K562 (cell line): ENCODE results near the gene KLHDC10. TPM values are rescaled to one million over a fixed set of nuclear protein-coding genes. Genes with fewer than 3 reads are reported as not detected.

Source experiments
- ATF6 ChIP-seq: sonication (generic); formaldehyde crosslinking; IDR thresholded peaks from 2 replicates; pipeline ENCODE4 v1.4.0; 2020; ENCODE audit warnings: mild to moderate bottlenecking, missing genetic modification reagents
- BCLAF1 ChIP-seq, 2 experiments: fragments of 450-650 bp in 1 of 2; IDR thresholded peaks; 2 replicates each; pipeline ENCODE4 v1.6.1; 2011 to 2017; ENCODE audit warnings: low read depth in 2 of 2, antibody characterized with exemption in 1 of 2, borderline replicate concordance in 1 of 2, low read length in 1 of 2, mild to moderate bottlenecking in 1 of 2, mixed read lengths in 1 of 2; ENCODE audit not compliant: control insufficient read depth in 1 of 2
- CHAMP1 ChIP-seq: fragments of 450-650 bp; IDR thresholded peaks from 2 replicates; pipeline ENCODE4 v1.6.1; 2016; ENCODE audit warnings: mild to moderate bottlenecking
- DIDO1 ChIP-seq: fragments of 450-650 bp; IDR thresholded peaks from 2 replicates; pipeline ENCODE4 v1.6.1; 2016; ENCODE audit warnings: low read depth, missing biosample characterization, missing genetic modification characterization
- ETV5 ChIP-seq: sonication (generic); formaldehyde crosslinking; IDR thresholded peaks from 2 replicates; pipeline ENCODE4 v1.4.0; 2020; ENCODE audit warnings: low read depth, mild to moderate bottlenecking, missing genetic modification reagents
- HCFC1 ChIP-seq: IDR thresholded peaks from 2 replicates; pipeline ENCODE4 v1.6.1; 2012; ENCODE audit warnings: low read depth, low read length, improper control_type of control experiment
- HNRNPK ChIP-seq: fragments of 200-400 bp; formaldehyde crosslinking; IDR thresholded peaks from one replicate; pipeline ENCODE4 v1.6.1; 2018; ENCODE audit warnings: mild to moderate bottlenecking, low read depth, low read length; ENCODE audit not compliant: poor library complexity, severe bottlenecking
- ILK ChIP-seq: fragments of 450-650 bp; IDR thresholded peaks from 2 replicates; pipeline ENCODE4 v1.6.1; 2016; ENCODE audit warnings: missing genetic modification characterization, low read depth, mild to moderate bottlenecking, missing compliant biosample characterization, moderate library complexity, borderline replicate concordance
- MEIS2 ChIP-seq: fragments of 450-650 bp; IDR thresholded peaks from 2 replicates; pipeline ENCODE4 v1.6.1; 2014; ENCODE audit warnings: mild to moderate bottlenecking; ENCODE audit not compliant: partially characterized antibody
- NFIC ChIP-seq: fragments of 450-650 bp; IDR thresholded peaks from 2 replicates; pipeline ENCODE4 v1.6.1; 2017; ENCODE audit warnings: mild to moderate bottlenecking, inconsistent platforms
- NFRKB ChIP-seq: fragments of 450-650 bp; IDR thresholded peaks from 2 replicates; pipeline ENCODE4 v1.6.1; 2016; ENCODE audit warnings: low read depth
- POLR3A ChIP-seq: IDR thresholded peaks from 2 replicates; pipeline ENCODE4 v1.6.1; 2011; ENCODE audit warnings: borderline replicate concordance, mild to moderate bottlenecking, moderate library complexity; ENCODE audit not compliant: insufficient read length, insufficient read depth; ENCODE audit errors: extremely low read depth
- SIX5 ChIP-seq, 2 experiments: IDR thresholded peaks; 2 replicates each; pipeline ENCODE4 v1.6.1; 2011; ENCODE audit warnings: low read length in 2 of 2, borderline replicate concordance in 1 of 2, low read depth in 1 of 2, mild to moderate bottlenecking in 1 of 2, moderate library complexity in 1 of 2; ENCODE audit not compliant: insufficient read depth in 1 of 2
- THRAP3 ChIP-seq: fragments of 450-650 bp; IDR thresholded peaks from 2 replicates; pipeline ENCODE4 v1.6.1; 2016; ENCODE audit warnings: mild to moderate bottlenecking, inconsistent platforms, borderline replicate concordance
- ZC3H8 ChIP-seq: fragments of 450-650 bp; IDR thresholded peaks from 2 replicates; pipeline ENCODE4 v1.6.1; 2017
- ZNF133 ChIP-seq: fragments of 250-450 bp; sonication (Bioruptor Pico); IDR thresholded peaks from 2 replicates; pipeline ENCODE4 v1.4.0; 2020; ENCODE audit warnings: mild to moderate bottlenecking
- ZNF76 ChIP-seq: fragments of 250-450 bp; sonication (Bioruptor Pico); IDR thresholded peaks from 2 replicates; pipeline ENCODE4 v1.4.0; 2020; ENCODE audit warnings: mild to moderate bottlenecking, moderate library complexity, borderline replicate concordance
- ZNF766 ChIP-seq: fragments of 200-800 bp; sonication (Bioruptor generic); conservative IDR thresholded peaks from 2 replicates; pipeline ENCODE4 v1.6.1; 2016; ENCODE audit warnings: missing genetic modification characterization, missing compliant biosample characterization
- ZNF79 ChIP-seq: fragments of 250-450 bp; sonication (Bioruptor Pico); IDR thresholded peaks from 2 replicates; pipeline ENCODE4 v1.4.0; 2020; ENCODE audit warnings: low read depth, mild to moderate bottlenecking, moderate library complexity
- polyA plus RNA-seq, 8 experiments: library from polyadenylated mRNA; depleted of rRNA in 4 of 8; stranded (reverse) in 5 of 8; unstranded in 3 of 8; fragments of >200 nt; fragmentation: Nextera tagmentation in 2 of 8; fragmentation: Illumina TruSeq in 1 of 8; extraction: Ambion mirVana in 2 of 8; extraction: Trizol in 1 of 8; gene quantifications; 2 replicates each; pipeline versions ENCODE4 v1.2.1 to v1.2.3, GENCODE V29; 2011 to 2014; ENCODE audit warnings: inconsistent platforms in 1 of 8, missing spikeins in 1 of 8
- total RNA-seq, 7 experiments: library from RNA; depleted of rRNA in 6 of 7; stranded (reverse); fragments of >200 nt in 6 of 7; fragmentation: Illumina TruSeq in 2 of 7; extraction: Trizol in 2 of 7; gene quantifications; 2 replicates each; pipeline versions ENCODE4 v1.2.1 to v1.2.3, GENCODE V29; 2011 to 2021; ENCODE audit warnings: low replicate concordance in 1 of 7

KLHDC10 gene
- total and polyA plus RNA-seq, 9 of the 15 experiments (the other 6 are each of a cell fraction or from before 2014, with no cell fraction given) = 9.8 to 80.5 (median 31.4) TPM

GRCh38 chr7:130069978-130070860 is at the start of gene KLHDC10 (continued):
- TF ChIP-seq ATF6 (CRISPR knock-in tag) (no peak; the same call in 1 of the 2 replicates), ILK (no peak), ZNF79 (CRISPR knock-in tag) (no peak), ZNF133 (CRISPR knock-in tag) (no peak), SIX5 (IDR thresholded peaks at IDR 0.05; ENCODE audit: borderline replicate concordance in 1 of 2, insufficient read depth in 1 of 2, low read depth in 1 of 2, low read length in 2 of 2) (peak in 1 of 2 experiments; percentile 11; a peak in 1 of 4 replicates), DIDO1 (tag) (no peak; the same call in none of the 2 replicates), CHAMP1 (peak; percentile 57; the same call in 1 of the 2 replicates), HNRNPK (no peak), NFRKB (peak; percentile 83; the same call in 1 of the 2 replicates), ZC3H8 (no peak), ZNF76 (CRISPR knock-in tag) (no peak), NFIC (no peak), BCLAF1 (IDR thresholded peaks at IDR 0.05; ENCODE audit: borderline replicate concordance in 1 of 2, control insufficient read depth in 1 of 2, low read depth in 2 of 2, low read length in 1 of 2) (no peak), THRAP3 (no peak), ETV5 (CRISPR knock-in tag) (peak; percentile 77), POLR3A (no peak), ZNF766 (CRISPR knock-in tag) (no peak), MEIS2 (no peak), HCFC1 (peak; percentile 81)
